AG09309 (cell line): ENCODE results near the gene CD320.
A peak's percentile ranks its signal among the peaks of the same experiment; 100 is the strongest.

Experiments
- DNase-seq: peaks from one replicate; pipeline ENCODE4 v3.0.0-alpha.2; 2010; ENCODE audit warnings: low read depth
- H3K4me3 ChIP-seq: 2 replicates; pipeline ENCODE4 v1.5.1; 2011; ENCODE audit warnings: mild to moderate bottlenecking, low read depth, low read length, moderate library complexity; ENCODE audit not compliant: control insufficient read depth
- TF ChIP-seq, protein P1 (sequence below): IDR thresholded peaks from 2 replicates; pipeline ENCODE4 v1.5.1; 2011; ENCODE audit warnings: mild to moderate bottlenecking, low read depth, low read length, inconsistent platforms; ENCODE audit not compliant: insufficient read depth, control insufficient read depth; ENCODE audit errors: missing control alignments

The CD320 gene

DNA sequence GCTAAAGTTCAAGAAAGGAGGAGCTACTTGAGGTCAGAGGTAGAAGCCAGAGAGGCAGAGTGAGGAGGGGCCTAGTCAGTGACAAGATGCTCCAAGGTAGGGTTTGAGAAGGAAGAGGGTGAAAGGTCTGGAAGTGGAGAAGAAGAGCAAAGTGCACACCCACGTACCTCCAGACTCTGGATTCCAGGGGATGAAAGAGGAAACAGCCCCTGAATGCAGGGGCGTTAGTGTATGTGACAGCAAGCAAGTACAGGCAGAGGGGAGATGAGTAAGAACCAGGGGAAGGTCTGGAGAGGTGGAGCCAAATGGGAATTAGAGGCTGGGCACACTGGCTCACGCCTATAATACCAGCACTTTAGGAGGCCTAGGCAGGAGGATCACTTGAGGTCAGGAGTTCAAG is 21.8 kb upstream of the CD320 start:
- DNase-seq: no peak
- TF ChIP-seq, protein P1, sequence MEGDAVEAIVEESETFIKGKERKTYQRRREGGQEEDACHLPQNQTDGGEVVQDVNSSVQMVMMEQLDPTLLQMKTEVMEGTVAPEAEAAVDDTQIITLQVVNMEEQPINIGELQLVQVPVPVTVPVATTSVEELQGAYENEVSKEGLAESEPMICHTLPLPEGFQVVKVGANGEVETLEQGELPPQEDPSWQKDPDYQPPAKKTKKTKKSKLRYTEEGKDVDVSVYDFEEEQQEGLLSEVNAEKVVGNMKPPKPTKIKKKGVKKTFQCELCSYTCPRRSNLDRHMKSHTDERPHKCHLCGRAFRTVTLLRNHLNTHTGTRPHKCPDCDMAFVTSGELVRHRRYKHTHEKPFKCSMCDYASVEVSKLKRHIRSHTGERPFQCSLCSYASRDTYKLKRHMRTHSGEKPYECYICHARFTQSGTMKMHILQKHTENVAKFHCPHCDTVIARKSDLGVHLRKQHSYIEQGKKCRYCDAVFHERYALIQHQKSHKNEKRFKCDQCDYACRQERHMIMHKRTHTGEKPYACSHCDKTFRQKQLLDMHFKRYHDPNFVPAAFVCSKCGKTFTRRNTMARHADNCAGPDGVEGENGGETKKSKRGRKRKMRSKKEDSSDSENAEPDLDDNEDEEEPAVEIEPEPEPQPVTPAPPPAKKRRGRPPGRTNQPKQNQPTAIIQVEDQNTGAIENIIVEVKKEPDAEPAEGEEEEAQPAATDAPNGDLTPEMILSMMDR: no peak
- H3K4me3 ChIP-seq: no peak overlapping the region

DNA sequence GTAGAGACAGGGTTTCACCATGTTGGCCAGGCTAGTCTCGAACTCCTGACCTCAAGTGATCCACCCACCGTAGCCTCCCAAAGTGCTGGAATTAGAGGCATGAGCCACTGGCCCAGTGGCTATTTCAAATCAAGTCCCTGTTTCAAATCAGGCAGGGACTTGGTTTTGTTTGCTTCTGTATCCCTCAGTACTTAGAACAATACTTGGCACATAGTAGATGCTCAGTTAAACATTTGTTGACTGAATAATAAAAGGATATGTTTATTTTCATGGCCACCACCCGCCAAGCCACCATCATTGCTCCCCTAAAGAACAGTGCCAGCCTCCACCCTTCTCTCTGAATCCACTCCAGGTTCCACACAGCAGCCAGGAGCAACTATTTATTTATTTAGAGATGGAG is 17.3 kb upstream of the CD320 start:
- TF ChIP-seq, protein P1: no peak
- DNase-seq: no peak
- H3K4me3 ChIP-seq: no peak overlapping the region

GRCh38 chr19:8324186-8325050 is 16.3 kb upstream of the CD320 start:
- TF ChIP-seq, protein P1: no peak
- DNase-seq: no peak
- no peak overlapping the region for H3K4me3 ChIP-seq

DNA sequence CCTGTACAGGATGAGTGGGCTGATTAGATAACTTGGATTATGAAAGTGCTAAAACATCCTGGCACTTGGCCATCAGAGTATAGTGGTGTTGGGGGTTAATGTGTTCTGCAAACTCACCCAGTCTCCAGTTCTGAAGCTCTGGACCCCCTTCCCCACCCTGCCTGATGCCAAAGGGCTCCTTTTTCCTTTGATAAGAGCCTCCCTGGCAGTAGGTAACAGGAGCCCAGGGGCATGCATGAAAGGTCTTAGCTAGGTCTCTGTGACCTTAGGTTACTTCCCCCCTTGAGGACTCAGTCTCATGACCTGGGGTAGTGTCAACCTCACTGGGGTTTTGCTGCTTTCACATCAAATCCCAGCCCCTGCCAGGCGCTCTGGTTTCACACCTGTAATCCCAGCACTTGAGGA is 15.6 kb upstream of the CD320 start:
- DNase-seq: no peak
- TF ChIP-seq, protein P1: no peak
- no peak overlapping the region for H3K4me3 ChIP-seq

DNA sequence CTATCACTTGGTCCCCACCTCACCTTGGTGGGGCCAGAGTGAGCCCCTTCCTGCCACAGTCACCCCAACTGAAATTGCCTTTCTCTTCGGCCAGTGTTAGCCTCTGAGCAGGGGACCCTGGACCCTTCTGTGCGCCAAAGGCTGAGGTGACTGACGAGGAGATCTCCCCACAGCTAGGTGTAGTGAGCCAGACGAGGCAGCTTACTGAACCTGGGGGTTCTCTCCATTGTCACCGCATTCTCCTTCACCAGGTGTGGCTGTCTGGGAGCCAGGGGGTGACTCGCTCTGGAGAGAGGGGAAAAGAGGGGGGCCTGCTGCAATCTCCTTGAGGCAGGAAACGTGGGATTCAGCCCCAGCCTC is 14.5 kb upstream of the CD320 start:
- TF ChIP-seq, protein P1: no peak
- peak overlapping the region; percentile 100 for H3K4me3 ChIP-seq
- DNase-seq: no peak

- DNase-seq: no peak
- peak overlapping the region; percentile 100 for H3K4me3 ChIP-seq
- TF ChIP-seq, protein P1: no peak
These were observed 14.0 kb upstream of the CD320 start for GRCh38 chr19:8321986-8322637.
